EH (cell line): ENCODE measurements around the gene STARD13.
"Not testable (repeated sequence)": the region's sequence is repeated elsewhere in the genome, so short reads cannot be mapped to it uniquely, and the experiment has no call there.

ENCODE experiments used
- DNase-seq: peaks from one replicate; pipeline ENCODE4 v3.0.0-alpha.2; 2015; ENCODE audit warnings: low read depth

Gene STARD13

DNA sequence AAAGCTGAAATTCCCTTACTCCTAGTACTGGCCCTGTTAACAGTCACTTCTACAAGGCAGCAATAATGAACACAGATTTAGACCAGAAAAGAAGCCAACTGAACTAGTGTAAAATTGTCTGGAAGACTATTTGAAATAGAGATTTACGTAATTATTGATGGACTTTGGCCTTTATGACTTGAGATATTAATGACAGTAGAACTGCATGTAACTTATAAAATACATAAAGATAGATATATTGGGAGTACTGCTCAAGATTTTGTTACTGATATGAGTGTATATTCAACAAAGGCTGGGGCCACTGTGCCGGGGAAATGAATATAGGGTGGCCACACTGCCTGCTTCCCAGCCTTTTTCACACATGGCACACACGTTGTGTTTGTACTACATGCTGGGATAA, 88.8 kb downstream of the STARD13 start:
- DNase-seq: no peak

DNA sequence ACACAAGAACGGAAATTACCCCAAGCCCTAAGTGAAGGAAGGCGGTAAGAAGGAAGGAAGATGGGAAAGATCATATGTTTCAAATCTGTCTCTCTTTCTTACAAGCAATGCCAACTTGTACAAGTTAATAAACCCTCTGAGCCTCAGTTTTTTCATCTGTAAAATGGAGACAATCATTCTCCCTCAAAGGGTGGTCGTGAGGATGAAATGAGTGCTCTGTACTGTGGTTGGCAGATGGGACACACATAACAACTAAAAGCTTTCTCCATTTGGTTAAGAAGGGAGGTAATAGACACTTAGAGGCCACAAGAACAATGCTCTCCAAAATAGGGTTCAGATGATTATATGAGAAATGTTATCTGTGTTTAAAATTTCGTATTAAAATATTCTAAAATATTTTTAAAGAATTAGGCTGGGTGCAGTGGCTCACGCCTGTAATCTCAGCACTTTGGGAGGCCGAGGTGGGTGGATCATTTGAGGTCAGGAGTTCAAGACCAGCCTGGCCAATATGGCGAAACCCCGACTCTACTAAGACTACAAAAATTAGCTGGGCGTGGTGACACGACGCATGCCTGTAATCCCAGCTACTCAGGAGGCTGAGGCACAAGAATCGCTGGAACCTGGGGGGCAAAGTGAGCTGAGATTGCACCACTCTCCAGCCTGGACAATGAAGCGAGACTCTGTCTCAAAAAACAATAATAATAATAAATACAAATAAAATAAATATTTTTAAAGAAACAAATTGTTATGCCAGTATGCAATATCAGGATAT, 89.7 kb downstream of the STARD13 start:
- DNase-seq: no peak

DNA sequence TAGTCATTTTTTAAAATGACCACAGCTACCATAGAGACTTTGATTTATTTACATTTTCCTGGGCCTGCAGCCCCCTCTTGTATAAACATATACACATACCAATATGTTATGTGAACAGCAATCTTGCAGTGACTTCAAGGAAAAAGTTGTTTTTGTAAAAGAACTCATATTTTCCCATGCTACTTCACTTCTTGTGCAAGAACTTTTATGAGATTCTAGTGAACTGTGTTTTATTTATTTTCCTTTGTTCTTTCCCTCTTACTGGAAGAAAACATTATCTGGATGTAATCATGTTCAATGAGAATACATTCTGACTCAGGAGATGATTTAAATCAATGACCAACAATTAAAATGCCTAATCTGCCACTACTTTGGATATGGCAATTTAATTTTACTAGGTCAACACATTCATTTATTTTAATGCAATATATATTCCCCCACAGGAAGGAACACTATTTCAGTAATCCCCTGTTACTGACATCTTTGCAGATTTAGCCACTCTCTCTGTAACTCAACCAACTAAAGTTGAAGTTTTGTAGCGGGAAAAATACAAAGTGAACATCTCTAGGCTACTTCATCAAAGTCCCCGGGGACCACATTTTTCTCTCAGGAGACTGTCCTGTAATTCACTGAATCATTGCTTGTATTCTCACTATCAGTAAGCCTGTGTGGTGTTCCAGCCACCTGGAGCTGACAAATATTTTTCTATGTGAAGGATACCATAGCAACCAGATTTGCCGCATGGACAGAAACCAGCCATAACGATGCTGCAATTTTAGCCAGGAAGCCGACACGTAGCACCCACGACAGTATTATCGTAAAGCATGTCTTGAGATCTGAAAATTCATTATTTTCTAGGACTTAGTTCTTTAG, 90.5 kb downstream of the STARD13 start:
- peak; percentile 96 for DNase-seq

DNA sequence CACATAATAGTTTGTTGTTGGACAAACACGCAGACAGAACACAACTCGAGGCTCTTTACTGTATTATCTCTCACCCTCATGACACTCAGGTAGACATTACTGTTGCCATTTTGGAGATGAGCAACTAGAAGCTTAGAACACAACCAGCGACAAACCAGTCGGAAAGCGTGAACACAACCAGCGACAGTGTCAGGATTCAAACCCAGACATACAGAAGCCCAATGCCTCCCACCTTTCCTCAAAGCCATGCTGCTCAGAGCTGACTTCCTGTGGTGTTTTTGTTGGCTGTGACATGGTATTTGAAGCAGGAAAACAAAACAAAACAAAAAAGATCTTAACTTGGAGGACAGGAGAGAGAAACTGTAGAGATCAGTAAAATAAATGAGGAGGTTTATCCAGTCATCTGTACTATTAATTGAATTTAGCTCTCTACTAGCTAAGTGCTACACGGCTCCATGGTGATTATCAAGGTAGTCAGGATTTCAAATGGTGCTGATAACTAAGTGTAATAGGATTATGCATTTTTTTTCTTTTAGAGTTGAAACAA, 92.1 kb downstream of the STARD13 start:
- peak; percentile 65 for DNase-seq

DNA sequence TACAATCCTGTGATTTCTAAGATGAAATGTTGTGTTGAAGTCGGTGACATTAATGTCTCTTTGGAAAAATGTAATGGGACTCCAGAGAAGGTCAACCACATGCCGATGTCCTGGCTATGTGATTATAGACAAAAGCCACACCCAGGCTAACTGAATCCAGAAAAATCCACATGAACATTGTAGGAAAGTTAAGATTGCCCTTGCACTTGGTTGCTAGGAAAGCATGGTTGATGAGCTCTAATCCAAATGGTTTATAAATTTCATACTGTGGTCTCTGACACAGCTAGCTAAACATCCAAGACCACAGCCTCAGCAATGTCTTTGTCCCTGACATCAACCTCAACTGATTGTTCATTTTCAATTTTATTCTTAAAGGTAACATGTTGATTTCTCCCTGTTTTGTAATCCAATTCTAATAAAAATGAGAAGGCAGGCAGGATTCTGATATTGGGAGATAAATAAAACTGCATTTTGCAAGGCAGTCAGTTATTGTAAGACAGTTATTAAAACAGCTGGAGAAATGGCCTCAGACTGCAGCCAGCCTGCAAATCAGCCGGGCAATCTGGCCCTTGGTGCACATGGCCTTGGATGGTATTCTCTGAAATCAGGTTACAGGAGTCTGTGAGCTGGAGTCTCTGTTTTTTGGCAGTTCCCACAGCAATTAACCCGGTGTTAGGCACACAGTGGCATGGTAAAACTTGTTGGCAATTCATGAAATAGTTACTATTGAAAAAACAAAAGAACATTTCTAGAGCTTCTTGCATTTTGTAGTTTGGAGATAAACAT, 93.9 kb downstream of the STARD13 start:
- peak; percentile 60 for DNase-seq

DNA sequence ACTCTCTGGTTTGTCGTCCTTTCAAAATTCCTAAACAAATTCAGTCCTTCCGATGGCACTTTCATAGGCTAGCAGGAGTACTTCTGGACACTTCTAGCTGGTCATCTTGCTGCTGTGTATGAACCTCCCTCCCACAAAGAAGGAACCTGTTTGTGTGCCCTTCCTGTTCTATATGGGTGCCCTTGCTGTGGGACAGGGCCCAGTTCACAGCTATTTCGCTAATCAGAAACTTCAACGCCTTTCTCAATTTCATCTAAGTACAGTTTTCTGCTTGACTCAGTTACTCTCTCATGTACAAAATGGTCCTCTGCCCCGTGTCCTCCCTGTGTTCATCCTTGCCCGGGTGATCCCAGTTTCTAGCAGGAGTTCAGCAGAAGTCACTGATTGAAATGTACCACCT, 96.1 kb downstream of the STARD13 start:
- no peak for DNase-seq

DNA sequence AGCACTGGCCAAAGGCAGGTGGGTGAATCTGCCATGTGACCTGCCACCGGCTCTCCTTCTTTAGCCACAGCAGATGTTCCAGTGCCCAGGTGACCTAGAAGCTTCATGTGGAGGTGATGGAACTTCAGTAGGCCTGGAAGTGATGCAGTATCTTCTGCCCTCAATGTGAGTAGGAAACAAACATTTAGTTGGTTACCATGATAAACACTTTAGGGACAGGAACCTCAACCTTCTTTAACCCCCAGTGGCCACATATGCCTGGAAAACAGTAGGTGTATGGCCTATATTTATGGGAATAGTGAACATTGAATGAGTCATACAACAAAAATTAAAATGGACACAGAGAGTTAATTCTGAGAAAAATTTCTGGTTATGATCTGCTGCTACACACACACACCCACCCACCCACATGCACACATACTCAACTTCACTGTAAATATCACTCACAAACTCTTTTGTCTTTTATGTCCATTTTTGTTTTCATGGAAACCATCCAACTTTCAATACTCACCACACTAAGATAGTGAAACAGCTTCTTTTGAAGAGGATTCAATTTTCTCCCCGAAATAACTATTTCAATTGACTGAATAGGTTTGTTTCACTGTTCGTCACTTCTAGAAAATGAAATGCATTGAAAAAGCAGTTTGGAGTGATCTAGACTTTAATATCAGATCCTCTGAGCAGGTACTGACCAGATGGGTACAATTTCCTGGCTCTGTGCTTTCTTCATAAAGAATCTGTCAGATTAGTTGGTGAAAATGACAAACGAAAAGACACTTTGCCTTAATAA, 97.3 kb downstream of the STARD13 start:
- DNase-seq: peak; percentile 53

DNA sequence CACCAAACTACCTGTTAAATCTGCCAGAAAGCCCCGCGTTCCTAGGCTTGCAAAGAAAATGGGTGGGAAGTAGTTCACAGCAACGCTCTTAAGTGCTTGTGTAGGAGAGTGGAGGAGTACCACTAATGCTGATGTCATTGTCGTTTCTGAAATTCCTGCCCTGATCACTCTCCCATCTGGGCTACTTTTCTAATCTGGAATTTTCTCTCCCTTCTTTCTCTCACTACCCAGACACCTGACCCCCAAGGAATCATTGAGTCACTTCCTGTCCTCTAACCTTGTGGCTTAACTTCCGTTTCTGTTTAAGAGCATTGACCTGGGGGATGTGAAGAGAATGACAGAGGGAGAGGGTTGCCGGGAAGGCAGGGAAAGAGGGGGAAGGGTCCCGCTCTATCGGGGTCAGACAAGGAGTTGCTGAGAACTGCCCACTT, 98.7 kb downstream of the STARD13 start:
- DNase-seq: peak; percentile 78

DNA sequence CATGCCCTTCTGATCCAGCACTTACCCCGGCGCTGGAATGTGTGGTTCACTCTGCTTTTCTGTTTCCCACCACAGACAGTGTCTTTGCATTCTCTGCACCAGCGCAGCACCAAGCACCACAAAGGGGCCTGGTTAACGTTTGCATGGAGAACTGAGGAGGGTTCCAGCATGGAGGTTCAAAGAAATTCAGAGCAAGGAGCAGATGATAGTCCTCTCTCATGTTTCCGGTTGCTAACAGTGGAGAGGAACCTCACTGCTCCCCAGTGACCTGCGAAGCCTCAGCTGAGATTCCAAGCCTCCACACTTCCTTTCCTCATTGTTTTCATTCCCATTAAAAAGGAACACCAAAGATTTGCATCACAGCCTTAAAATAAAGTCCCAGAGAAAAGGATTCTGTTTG, 99.7 kb downstream of the STARD13 start:
- DNase-seq: peak; percentile 54

DNA sequence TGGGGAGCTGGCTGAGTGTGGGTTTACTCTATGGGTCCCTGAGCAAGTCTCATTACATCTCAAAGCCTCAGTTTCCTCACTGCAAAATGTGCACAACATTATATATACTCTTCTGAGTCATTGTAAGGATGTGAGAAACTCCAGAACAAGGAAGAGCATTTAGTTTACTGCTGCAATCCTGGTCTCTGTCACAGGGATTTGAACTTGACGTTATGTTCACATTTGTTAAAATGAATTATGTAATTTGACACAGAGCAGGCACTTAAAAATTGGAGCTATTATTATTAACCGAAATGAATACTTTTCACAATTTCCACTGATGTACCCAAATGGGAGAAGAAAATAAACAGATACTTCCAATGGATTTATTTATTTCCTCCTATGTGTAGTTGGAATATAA, 101.0 kb downstream of the STARD13 start:
- no peak for DNase-seq

DNA sequence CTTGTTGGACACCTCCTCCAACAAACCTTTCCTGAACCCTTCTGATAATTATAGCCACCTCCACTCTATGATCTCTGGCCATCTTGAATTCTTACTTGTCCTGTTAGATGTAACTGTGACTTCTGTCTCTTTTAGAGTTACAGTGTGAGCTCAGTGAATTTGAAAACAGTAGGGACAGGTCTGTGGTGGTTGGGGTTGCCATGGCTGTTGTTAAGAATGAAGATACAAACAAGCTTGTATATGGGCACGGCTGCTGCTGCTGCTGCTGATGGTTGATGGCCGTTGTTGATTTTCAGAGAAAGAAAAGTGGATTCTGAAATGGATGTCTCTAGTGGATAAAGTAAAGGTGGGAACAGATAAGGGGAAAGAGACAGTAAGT, 101.5 kb downstream of the STARD13 start:
- no peak for DNase-seq

DNA sequence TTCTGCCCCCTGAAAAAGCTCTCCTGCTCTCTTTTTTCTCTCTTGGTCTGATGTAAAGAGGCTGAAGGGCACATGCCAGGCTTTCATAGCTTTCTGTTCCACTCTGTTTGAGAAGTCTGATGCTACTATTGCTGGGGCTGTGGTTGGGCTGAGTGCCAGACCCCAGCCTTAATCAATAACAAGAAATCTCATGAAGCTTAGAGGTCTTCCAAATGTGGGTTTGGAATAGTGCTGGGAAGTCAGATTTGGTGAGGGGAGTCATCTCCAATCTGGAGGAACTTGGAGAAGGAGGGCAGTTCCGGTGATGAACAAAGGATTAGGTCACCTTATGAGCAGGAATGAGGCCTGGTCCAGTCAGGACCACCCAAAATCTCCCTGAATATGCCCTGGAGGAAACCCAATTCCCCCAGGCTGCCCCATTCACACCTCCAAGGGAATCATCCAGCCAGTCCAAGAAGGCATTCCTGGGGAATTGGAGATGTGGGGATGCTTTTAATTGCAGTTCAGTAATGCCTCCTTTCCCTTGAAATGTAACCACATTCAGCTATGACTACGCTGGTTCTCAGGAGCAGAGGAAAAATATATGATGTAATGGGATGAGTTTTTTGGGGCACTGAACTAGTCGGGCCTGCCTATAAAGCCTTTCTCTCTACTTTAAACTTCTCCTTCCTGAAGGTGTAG, 102.0 kb downstream of the STARD13 start:
- DNase-seq: peak; percentile 89

DNA sequence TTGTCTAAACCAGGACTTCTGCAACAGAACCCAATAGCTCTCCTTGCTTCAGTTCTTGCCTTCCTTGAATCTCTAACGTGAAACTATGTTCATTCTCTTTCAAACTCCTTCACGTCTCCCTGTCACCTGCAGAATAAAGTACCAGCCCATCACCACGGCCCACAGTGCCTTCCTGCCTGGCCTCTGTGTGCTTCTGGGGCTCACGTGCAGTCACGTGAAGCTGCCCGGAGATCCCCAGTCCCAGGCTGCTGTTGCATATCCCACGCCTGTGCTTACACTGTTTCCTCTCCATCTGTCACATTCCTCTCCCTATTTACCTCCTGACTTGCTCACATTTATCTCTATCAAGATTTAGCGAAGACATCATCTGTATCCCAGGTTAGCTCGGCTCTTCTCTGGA, 102.8 kb downstream of the STARD13 start:
- DNase-seq: no peak

DNA sequence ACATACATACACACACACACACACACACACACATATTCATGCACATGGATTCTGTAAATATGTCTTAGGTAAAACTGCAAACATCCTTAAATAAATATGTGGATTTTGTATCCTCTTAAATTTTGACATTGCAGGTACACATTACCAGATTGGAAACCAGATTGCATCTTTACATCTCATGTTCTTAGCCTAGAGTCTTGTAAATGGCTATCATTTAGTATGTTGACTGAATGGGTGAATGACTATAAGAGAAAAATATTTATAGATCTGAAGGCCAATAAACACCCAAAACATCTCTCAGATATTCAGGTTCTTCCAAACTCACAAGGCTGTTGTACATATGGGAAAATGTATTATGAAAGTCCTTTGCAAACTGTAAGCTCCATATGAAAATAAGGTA, 104.3 kb downstream of the STARD13 start:
- no peak for DNase-seq

DNA sequence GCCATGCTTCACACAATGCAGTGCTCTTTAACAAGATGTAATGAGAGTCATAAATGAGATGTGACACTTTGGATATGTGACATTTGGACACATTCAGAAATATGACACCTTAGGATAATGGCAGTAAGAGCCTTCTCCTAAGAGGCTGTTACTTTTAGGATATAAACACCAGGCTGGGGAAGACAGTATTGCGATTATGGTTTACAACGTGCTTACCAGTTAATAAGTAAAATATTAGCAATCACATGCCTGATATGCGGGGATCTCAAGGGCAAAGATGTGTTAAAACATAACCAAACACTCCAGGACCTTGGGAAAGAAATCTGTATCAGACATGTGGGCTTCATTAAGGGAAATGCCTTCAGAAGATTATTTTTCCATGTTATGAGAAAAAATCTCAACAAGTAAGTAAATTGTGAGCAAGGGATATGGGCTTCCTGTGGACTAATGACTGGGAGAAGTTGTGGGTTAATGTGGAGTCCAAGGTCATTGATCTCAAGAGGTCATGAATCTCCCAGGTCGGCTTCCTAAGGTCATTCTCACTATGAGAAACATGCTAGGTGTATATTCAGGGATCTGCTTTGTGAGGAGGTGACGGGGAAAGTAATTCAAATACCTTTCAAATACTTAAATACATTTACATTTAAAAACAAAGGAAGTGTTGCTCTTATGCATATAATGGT, 105.3 kb downstream of the STARD13 start:
- DNase-seq: no peak

DNA sequence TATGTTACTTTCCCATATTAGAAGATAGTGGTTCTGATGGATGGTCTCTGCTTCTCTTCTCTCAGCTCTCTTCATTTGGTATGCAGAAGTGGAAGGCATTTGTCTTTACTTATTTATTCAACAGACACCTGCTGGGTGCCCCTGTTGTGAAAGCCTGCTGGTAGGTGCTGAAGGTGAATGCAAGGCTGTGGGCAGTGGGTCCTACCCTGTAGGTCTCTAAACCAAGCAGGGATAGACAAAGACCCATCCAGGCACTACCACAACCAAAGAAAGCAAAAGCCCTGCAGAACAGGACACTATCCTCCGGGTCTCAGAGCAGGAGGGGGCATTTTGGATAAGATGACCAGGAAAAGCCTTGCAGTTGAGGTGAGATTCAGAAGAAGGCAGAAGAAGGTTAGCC, 106.1 kb downstream of the STARD13 start:
- DNase-seq: no peak

DNA sequence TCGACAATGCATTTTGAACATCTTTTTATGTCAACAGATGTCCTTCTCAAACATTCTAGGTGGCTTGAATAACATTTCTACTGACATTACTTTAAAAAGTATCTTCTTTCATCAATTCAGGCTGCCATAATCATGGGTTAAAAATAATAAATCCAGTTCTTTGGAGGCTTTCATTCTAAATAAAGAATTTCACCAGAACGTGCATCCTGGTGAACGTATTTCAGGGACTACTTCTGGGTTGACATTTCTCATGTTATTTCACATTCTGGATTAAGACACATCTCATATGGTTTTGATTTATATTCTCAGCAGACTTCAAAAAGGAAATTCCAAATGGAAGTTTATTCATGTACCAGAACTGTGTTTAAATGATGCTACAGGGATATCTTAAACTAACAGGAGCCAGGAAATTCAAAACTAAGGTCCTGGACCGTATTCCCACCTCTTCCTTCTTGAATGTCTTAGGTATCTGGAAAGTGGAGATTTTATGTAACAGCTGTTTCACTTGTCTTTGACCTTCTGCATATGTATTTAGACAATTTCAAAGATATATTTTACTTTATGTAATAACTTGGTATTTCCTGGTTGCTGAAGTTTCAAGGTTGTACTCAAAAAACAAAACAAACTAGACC, 107.2 kb downstream of the STARD13 start:
- no peak for DNase-seq

DNA sequence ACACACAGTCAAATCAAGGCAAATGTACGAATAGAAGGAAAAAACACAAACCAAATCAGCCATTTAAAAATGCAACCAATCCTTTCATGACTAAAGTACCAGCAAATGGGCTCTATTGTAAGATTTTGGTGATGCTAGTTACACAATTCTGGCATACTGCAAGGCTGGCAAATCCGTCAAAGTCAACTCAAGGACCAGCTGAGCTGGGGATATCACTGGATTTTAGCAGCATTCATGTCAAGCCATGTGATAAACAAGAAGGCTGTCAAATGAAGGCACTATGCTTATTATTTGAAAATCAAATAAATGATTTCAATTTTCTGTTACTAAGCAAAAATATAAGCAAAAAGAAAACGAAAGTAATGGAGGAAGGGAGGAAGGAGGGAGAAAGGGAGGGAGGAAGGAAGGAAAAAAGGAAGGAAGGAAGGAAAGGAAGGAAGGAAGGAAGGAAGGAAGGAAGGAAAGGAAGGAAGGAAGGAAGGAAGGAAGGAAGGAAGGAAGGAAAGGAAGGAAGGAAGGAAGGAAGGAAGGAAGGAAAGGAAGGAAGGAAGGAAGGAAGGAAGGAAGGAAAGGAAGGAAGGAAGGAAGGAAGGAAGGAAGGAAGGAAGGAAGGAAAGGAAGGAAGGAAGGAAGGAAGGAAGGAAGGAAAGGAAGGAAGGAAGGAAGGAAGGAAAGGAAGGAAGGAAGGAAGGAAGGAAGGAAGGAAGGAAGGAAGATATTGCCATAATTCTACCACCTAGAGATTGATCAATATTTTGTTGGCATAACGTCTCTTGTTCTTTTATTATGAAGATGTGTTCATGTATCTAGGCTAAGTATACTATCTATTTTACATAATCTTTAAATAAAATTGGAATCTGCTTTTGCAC, 108.0 kb downstream of the STARD13 start:
- not testable (repeated sequence) for DNase-seq

DNA sequence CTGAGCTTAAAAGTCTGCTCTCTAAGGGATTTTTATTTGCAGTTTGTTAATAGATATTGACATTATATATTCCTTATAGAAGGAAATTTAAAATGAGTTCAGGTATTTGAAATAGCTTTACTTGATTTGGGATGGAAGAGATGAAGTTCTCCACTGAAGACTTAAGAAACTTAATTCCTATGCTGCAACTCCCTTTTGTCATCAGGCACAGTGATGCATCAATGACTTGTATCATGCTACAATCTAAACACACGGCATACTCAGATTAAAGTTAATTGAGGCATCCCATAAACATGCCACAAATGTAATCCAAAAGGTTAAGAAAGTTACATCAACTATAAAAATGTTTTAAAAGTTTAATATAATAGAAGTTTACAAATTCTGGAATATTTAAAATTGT, 109.0 kb downstream of the STARD13 start:
- no peak for DNase-seq
